ENCODE data around the gene PTPRN2. TPM values are rescaled to one million over a fixed set of nuclear protein-coding genes. Genes with fewer than 3 reads are reported as not detected.
"Not testable (repeated sequence)": the region's sequence is repeated elsewhere in the genome, so short reads cannot be mapped to it uniquely, and the experiment has no call there.

The PTPRN2 gene
- total RNA-seq, 4 donors from 2014 or later: 2.0 to 9.5 (median 2.6) TPM

- ATAC-seq (ENCODE audit: low FRiP score): no peak
- no peak for DNase-seq (ENCODE audit: low spot score)
- TF ChIP-seq CTCF (IDR thresholded peaks at IDR 0.05): no peak
Observed at GRCh38 chr7:158527915-158528502, 59.6 kb downstream of the PTPRN2 start.

GRCh38 chr7:158527495-158527894 lies 60.1 kb downstream of the PTPRN2 start:
- ATAC-seq (ENCODE audit: low FRiP score) (no peak), DNase-seq (ENCODE audit: low spot score) (no peak)
- no peak for TF ChIP-seq CTCF (IDR thresholded peaks at IDR 0.05)

- ATAC-seq (ENCODE audit: low FRiP score) (no peak), DNase-seq (ENCODE audit: low spot score) (no peak)
- no peak for TF ChIP-seq CTCF (IDR thresholded peaks at IDR 0.05)
Observed at GRCh38 chr7:158527038-158527437, 60.6 kb downstream of the PTPRN2 start.

GRCh38 chr7:158526531-158526930 lies 61.1 kb downstream of the PTPRN2 start:
- no peak for TF ChIP-seq CTCF (IDR thresholded peaks at IDR 0.05)

GRCh38 chr7:158525648-158526484 lies 61.8 kb downstream of the PTPRN2 start:
- no peak for DNase-seq (ENCODE audit: low spot score)
- ATAC-seq (ENCODE audit: low FRiP score): no peak
- no peak for TF ChIP-seq CTCF (IDR thresholded peaks at IDR 0.05)

More at GRCh38 chr7:158526531-158526930, 61.1 kb downstream of the PTPRN2 start:
- ATAC-seq (ENCODE audit: low FRiP score) (no peak), DNase-seq (ENCODE audit: low spot score) (no peak)

- ATAC-seq (ENCODE audit: low FRiP score) (no peak), DNase-seq (ENCODE audit: low spot score) (no peak)
- no peak for TF ChIP-seq CTCF (IDR thresholded peaks at IDR 0.05)
Observed at GRCh38 chr7:158524749-158525635, 62.6 kb downstream of the PTPRN2 start.

GRCh38 chr7:158524286-158524685 lies 63.3 kb downstream of the PTPRN2 start:
- ATAC-seq (ENCODE audit: low FRiP score); DNase-seq (ENCODE audit: low spot score): not testable (repeated sequence)

GRCh38 chr7:158523877-158524276 lies 63.7 kb downstream of the PTPRN2 start:
- not testable (repeated sequence) for DNase-seq (ENCODE audit: low spot score); ATAC-seq (ENCODE audit: low FRiP score)

- DNase-seq (ENCODE audit: low spot score); ATAC-seq (ENCODE audit: low FRiP score): not testable (repeated sequence)
Observed at GRCh38 chr7:158523165-158523856, 64.3 kb downstream of the PTPRN2 start.

GRCh38 chr7:158521795-158522194 lies 65.8 kb downstream of the PTPRN2 start:
- not testable (repeated sequence) for ATAC-seq (ENCODE audit: low FRiP score); DNase-seq (ENCODE audit: low spot score)

All from omental fat pad (tissue), 4 donors.